Measurements from ENCODE around the gene GHR.

GHR gene

DNA sequence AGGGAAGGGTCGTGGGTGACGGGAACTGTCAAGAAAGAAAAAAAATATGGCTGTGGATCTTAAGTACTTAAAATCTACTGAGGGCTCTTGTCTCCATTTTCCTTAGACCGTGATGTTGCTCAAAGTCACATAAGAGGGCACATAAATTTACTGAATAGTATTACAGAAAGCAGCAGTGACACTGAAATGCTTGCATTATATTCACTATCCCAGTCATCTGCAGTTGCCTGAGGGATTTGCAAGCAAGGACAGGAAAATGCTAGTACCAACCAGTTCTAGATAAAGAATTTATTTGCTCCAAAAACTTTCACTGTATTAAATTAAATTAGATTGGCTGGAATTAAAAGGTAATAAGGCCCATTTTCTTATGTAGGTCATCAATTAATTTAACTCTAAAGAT, 226.8 kb downstream of the GHR start:
- TF ChIP-seq, protein P1, sequence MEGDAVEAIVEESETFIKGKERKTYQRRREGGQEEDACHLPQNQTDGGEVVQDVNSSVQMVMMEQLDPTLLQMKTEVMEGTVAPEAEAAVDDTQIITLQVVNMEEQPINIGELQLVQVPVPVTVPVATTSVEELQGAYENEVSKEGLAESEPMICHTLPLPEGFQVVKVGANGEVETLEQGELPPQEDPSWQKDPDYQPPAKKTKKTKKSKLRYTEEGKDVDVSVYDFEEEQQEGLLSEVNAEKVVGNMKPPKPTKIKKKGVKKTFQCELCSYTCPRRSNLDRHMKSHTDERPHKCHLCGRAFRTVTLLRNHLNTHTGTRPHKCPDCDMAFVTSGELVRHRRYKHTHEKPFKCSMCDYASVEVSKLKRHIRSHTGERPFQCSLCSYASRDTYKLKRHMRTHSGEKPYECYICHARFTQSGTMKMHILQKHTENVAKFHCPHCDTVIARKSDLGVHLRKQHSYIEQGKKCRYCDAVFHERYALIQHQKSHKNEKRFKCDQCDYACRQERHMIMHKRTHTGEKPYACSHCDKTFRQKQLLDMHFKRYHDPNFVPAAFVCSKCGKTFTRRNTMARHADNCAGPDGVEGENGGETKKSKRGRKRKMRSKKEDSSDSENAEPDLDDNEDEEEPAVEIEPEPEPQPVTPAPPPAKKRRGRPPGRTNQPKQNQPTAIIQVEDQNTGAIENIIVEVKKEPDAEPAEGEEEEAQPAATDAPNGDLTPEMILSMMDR (IDR thresholded peaks at IDR 0.05): no peak

DNA sequence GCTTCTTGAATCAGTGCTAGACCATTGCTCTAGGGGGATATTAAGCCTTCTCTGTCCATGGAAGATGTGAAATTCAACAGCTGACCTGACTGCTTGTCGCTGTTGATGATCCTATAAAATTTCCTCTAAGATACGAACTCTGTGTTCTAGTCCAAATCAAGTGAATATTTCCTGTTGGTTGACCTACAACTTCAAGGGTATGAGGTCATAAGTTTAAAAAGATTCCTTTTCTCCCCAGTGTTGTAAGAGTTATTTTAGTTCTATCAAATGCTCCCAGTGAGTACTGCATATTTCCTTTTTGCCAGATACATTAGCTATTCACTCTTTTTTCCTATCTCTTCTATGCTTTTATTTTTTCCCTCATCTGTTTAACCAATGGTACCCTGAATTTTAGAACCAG, 230.5 kb downstream of the GHR start:
- TF ChIP-seq, protein P1 (IDR thresholded peaks at IDR 0.05): no peak

DNA sequence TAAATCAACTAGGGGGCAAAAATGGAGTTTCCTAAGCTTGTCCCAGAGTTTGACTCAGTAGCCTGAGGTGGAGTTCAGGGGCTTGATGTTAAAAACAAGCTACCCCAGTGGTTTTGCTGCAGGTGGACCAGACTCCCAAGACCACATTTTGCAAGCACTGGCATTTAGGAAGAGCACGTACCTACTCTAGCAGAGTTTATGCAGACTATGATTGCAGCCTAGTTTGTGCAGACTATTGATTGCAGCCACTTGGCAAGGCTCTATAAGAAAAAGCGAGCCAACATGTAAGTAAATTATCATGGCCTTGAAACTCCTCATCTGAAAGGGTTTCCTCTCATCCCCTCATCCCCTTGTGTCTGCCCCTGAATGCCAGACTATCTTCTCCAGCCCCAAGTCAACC, 231.4 kb downstream of the GHR start:
- TF ChIP-seq, protein P1 (IDR thresholded peaks at IDR 0.05): no peak

DNA sequence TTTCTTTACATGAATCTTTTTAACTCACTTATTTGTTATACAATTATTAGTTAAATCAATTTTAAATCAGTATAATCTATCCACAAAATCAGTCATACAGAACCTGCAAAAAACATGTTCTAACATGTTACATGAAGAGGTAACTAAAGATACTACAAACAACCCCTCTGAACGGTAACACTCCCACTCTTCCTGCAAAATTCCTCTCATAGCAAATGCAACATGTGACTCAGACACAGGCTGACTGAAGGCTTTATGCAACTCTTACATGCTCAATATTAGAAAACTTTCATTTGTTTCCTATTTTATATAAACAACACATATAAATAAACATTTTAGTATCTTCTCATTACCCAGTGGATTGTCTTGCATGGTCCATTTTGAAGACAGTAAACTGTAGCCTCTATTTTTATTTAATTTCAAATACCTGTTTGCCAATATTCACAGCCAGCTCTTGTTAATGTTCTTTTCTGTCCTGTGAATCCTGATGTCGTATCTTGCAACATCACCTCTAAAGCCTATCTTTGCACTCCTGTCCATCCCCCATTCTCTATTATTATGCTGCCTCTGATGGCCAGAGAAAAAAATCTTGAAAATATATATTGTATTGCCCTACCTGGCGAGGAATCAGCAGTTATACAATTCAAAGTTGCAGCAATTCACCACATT, 232.9 kb downstream of the GHR start:
- TF ChIP-seq, protein P1 (IDR thresholded peaks at IDR 0.05): no peak

DNA sequence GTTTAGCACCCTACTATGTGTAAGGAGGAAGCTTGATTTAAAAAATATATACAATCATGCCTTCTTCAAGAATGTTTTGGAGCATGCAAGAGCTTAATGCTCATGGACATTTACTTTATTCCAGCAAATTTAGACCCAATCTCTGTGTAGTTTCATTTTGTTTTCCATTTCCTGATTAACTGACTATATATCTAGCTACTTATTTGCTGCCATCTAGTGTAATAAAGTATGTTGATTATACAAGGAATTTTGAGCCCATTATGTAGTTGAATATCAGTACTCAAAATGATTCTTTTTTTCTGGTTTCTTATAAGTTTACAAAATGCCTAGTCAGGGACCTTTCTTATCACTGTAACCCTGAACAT, 233.4 kb downstream of the GHR start:
- TF ChIP-seq, protein P1 (IDR thresholded peaks at IDR 0.05): peak; percentile 50; the same call in 1 of the 2 replicates

DNA sequence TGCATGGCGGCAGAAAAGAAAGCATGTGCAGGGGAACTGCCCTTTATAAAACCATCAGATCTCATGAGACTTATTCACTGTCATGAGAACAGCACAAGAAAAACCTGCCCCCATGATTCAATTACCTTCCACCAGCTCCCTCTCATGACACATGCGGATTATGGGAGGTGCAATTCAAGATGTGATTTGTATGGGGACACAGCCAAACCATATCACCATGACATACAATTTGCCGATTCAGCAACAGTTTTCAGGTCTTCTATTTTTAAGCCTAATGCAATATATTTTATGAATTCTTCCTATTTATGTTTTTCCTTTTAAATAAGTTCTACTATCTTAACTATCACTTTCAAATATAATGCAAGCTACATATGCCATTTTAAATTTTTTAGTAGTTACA, 242.6 kb downstream of the GHR start:
- TF ChIP-seq, protein P1 (IDR thresholded peaks at IDR 0.05): no peak

DNA sequence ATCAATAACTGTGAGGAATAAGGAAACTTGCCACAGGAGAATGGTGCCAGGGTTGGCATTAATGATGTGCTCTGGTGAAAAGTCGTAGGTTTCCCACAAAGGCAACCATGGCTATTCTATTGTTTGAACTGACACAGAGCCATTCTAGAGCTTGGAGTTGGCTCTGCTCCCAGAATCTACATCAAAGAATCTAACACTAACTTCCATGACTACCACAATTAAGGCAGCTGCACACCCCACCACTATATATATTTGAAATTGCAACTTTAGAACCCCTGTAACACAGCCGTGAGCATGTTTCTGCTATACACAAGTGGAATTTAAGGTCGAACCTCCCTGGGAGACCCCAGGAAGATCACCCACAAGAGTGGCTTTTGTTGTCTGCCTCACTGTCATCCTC, 243.6 kb downstream of the GHR start:
- TF ChIP-seq, protein P1 (IDR thresholded peaks at IDR 0.05): no peak

DNA sequence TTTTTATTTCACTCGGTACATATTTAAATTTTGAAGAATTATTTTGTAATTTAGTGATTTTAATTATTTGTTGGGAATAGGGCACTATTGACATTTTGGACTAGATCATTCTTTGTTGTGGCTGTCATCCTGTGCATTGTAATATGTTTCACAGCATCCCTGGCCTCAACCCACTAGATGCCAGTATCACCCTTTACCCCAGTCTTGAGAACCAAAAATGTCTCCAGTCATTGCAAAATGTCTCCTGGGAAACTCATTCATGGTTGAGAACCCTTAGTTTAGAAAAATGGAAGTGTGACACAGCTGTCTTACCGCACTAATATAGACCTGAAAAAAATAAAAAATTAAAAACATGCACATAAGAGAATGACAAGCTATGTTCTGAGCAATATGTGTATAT, 245.0 kb downstream of the GHR start:
- TF ChIP-seq, protein P1 (IDR thresholded peaks at IDR 0.05): no peak

All from LNCAP (cell line).